GM21390 (cell line): ENCODE measurements around the gene LONP1.

Experiments used
- ATAC-seq: cut with Tn5 transposase; IDR thresholded peaks from one replicate; pipeline ENCODE4 v1.9.1; 2021; ENCODE audit not compliant: unreplicated experiment

Gene LONP1

GRCh38 chr19:5651361-5651760, 68.6 kb downstream of the LONP1 start:
- ATAC-seq = no peak

- ATAC-seq = no peak
Measured at GRCh38 chr19:5648464-5648863, 71.5 kb downstream of the LONP1 start.

- ATAC-seq = no peak
Measured at GRCh38 chr19:5646703-5647102, 73.2 kb downstream of the LONP1 start.

- no peak for ATAC-seq
Measured at GRCh38 chr19:5645409-5645808, 74.5 kb downstream of the LONP1 start.

GRCh38 chr19:5644037-5644436, 75.9 kb downstream of the LONP1 start:
- no peak for ATAC-seq

GRCh38 chr19:5643060-5643459, 76.9 kb downstream of the LONP1 start:
- no peak for ATAC-seq

GRCh38 chr19:5642204-5642603, 77.7 kb downstream of the LONP1 start:
- no peak for ATAC-seq
